Measurements from ENCODE around the gene SLC6A11.

The SLC6A11 gene

DNA sequence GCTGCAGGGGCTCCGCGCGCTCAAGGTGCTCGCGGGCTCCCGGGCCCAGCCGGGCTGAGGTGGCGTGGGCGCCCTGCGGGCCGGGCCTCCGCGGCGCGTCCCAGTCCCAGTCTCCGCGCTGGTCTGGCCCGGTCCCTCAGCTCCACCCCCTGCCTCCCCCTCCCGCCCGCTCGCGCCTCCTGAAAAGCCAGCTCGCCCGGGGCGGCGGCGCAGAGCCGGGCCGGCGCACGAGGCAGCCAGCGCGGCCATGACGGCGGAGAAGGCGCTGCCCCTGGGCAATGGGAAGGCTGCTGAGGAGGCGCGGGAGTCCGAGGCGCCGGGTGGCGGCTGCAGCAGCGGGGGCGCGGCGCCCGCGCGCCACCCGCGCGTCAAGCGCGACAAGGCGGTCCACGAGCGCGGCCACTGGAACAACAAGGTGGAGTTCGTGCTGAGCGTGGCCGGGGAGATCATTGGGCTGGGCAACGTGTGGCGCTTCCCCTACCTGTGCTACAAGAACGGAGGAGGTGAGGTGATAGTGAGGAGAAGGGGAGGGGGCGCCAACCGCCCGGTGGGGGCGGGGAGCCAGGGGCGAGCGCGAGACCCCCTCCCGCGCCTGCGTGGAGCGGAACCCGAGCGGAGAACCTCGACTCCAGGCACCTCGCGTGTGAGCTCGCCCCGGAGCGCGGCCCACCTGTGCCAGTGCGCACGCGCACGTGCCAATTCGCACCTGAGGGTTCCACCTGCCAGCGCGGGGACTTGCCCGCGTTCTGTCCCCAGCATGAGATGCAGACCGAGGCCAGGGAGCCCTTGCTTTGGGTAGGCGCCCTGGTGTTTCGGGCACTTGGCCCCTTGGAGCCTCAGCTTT lies at the start of gene SLC6A11:
Gene SLC6A11 (plus strand): TSS at position 210 of the 844 bp plus-strand sequence. CDS start 38 bp downstream, at position 248.
- DNase-seq: no peak

DNA sequence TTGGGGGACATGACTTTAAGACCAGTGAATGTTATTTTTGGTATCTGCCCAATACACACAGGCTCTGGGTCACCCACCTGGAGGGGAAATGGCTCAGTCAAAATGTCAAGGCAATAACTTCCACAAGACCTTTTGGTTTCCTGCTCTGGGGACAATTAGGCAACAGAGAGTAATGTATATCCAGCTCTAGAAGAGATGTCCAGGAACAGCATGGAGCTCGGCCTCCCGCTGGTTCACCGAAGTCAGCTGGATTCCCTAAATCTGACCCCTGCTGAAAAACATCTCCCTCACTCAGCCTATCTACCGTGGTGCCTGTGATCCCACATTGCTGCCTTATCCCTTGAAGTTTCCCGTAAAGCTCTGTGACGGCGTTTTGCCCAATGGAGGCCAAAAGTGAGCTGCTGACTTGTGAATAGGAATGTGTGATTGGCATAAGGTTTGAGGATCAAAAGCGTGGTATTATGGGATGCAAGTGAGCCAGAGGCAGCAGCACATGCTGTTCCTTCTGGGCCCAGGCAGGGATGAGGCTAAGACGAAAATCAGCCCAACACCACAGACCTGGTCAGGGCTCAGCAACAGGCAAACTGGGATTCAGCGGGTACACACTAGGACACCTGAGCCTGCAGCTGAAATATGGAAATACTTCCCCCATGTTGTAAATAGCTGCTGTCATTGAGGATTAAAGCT lies 47.2 kb upstream of the SLC6A11 start:
- DNase-seq: no peak

DNA sequence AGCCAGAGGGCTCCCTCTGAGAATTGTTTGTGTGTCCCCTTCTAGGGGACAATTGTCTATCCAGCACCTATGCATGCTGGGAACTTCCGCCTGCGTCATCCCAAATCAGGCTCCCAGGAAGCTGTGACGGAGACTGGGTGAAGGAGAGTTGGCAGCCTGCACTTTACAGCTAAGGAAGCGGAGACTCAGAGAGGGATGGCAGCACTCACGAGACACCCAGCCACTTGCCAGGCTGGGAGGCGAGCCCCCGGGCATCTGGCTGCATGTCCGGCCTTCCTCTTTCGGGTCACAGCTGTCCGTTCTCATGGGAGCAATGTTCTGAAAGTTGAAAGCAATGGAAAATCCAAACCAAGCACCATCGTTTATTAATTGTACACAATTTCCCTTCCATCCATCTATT lies 45.5 kb upstream of the SLC6A11 start:
- DNase-seq: no peak

DNA sequence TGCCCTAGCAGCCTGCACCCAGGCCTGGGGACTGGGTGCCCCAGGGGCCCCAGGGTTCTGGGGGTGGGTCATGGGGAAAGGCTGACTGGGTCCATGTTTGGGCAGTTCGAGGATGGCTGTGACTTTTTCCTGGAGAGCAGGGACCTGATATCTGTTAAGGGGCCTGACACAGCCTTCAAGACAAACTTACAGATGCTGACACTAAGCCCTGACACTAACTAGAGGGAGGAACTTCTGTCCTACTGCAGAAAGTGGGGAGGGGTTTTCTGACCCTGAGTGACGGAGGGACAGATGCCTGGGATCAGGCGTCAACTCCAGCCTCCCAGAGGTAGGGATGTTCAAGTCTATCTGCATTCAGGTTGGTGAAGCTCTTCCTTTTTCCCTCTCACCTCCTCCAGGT lies 45.0 kb upstream of the SLC6A11 start:
- no peak for DNase-seq

DNA sequence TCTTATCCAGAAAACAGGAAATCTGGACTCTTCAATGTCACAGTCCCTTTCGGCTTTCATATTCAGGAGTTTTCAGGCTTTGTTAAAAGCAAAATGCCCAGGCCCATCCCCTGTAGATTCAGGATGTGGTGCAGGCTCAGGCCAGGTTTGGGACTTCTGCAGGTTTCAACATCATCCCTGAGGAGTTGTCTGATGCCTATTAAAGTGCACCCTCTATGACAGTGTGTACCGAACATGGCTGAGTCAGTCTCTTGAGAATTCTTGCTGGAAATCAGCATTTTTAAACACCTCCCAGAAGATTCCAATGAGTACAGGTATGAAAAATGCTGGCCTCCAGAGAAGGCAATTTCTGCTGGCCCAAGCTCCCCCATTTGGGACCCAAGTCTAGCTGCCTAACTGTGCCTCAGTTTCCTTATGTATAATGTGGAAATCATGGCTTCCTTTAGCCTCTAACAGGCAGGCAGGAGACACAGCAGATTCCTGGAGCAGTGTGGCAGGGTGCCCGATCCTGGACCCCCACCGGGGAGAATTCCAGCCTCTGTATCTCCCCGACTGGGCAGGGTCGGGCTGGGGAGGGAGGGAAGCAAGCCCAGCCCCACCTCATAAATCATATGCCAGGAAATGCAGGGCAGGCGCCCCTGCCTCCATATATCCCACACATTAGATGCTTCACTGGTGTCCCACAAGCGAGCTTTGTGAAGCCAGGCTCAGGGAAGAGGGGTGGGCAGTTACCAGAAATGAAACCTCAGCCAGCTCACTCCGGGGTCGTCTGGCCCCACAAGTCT lies 44.4 kb upstream of the SLC6A11 start:
- DNase-seq: no peak

DNA sequence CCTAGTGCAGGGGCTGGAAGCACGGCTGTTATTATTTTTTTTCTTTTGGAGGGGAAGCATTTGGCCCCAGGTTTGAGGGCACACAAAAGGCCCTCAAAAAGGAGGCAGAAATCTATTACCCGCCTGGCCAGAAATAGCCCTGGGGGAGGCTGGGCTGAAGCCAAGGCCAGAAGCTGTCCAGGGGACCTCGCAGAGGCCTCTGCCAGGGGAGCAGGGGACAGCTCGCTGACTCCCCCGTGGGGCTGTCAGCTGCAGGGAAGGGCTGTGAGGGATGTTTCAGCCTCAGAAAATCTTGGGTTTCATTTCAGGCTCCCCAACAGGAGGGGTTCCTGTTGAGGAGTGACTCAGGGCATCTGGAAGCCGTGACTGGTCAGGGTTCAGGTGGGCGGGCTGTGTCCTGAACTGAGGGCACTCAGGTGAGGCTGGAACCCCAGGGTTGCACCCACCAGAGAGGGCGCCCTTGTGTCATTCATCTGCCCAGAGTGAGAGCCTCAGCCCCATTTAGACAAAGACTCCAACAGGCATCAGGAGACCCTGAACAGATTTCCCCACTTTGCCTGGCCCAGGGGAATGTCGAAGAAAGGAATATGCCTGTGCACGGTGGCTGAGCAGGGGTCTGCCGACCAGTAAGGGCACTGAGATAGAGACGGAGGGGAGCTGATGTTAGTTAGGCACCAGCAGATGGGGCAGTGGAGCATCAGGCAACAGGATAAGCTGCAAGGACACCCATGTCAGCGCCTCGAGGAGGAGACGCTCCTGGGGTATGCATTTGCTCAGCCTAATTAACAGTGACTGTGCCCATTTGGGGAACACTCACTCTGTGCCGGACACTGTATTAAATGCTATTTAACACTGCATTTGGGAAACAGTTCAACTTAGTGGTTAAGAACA lies 43.5 kb upstream of the SLC6A11 start:
- no peak for DNase-seq

DNA sequence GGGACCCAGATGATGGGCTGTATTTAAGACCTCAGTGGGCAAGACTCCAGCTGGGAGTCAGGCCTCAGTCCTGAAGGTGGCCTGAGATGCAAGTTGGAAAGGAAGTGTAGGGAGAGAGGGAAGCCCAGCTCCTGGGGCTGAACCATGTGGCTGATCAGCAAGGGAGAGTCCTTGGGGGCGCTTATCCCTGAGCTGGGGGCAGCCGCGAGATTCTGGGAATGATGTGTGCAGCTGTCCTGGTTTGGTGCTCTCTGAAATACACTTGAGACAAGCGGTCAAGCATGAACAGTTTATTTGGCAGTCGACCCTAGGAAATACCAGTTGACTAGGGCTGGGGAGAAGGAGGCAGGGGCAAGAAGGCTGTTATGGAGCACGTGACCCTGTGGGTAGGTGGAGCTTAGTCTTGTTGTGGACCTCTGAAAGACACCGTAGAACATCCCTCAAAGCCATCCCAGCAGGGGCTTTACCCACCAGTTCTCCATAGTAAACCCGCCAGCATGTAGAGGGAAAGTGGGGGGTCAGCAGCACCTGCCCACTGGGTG lies 41.8 kb upstream of the SLC6A11 start:
- DNase-seq: no peak

DNA sequence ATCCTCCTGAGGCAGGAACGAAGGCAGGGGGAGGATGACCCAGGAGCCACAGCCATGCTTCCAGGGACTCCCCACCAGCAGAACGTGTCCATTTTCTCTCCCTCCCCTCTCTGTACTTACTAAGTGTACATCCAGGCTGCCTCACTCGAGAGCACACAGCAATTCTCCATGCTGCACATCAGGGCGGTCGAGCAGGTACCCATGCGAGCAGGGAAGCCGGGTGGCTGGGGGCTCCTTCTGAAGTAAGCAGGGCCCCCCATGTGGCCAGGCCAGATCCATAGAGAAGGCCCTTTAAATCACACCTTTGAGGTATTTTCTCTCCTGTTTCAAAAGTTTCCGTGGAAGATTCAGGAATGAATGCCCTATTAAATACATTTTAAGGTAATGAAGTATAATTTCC lies 41.2 kb upstream of the SLC6A11 start:
- DNase-seq: no peak

DNA sequence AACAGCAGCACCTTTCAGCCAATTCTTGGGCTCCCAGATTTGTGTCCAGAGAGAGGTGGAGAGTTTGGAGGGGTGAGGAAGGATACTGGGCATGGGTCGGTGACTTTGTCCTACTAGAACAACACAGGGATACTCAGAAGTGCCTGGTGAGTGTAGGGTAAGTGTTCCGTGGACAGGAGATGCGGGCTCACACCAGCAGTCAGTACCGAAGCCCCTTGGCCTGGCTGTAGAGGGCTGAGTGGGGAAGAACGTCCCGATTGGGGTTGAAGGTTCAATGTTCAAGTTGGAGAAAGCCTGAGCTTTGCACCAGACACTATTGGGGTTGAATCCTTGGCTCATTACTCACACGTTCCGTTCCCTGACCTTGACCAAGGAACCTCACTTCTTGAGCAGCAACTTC lies 40.8 kb upstream of the SLC6A11 start:
- DNase-seq: no peak

DNA sequence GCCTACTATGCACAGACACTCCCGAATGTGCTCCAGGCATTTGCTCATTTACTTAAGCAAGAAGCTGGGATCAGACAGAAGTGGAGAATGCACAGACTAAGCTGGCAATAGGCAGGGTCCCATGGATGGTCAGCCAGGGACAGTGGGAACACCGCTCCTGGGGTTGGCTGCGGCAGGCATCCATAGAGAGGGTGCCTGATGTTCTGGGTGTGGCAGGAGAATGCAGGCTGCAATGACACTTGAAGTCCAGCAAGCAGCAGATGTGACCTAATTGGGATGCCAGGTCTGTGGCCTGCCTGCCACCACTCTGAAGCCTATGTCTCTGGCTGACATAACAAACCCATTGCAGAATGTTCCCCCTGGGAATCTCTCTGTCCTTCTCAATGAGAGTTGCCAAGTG lies 40.2 kb upstream of the SLC6A11 start:
- DNase-seq: no peak

DNA sequence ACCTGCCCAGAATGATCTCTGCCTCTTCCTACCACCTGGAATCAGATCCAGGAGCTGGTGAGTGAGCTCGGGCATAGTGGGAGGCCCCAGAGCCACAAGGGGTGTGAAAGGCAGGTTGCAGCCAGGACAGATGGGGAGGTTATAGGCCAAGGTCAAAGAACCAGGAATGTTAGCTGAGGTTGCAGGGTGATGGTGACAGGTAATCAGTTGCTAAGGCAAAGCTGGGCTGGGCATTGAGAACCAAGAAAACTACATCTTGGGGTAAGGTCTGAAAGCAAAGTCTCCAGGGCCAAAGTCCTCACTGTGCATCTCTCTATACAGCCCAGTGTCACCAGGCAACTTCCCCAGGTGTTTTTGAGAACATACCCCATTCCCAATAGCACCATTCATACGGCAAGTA lies 38.4 kb upstream of the SLC6A11 start:
- DNase-seq: no peak

DNA sequence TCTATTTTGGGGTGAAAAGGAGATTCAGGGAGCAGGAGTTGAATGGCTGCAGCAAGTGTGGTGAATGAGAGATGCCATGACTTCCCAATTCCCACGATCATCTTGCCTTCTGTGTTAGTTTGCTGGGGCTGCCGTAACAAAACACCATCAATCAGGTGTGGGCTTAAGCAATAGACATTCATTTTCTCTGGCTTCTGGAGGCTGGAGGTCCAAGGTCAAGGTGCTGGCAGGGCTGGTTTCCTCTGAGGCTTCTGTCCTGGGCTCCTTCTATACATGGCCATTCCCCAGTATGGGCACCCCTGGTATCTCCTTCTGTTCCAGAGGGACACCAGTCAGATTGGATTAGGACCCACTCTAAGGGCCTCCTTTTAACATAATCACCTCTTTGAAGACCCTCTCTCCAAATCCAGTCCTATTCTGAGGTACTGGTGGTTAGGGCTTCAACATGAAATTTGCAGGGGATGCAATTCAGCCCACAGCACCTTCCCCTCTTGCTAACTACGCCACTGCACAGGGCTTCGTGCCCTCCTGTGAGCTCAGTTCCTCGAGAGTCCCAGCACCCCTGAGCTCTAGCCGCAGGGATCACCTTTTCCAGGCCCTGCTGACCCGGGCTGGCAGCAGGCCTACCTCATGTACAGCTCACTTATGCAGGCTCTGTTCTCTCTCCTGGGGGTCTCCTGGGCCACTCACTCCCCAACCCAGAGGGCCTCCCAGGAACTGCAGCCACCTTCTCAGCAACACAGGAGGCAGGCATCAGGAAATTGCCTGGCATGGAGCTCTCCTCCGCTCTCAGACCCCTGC lies 37.3 kb upstream of the SLC6A11 start:
- no peak for DNase-seq

DNA sequence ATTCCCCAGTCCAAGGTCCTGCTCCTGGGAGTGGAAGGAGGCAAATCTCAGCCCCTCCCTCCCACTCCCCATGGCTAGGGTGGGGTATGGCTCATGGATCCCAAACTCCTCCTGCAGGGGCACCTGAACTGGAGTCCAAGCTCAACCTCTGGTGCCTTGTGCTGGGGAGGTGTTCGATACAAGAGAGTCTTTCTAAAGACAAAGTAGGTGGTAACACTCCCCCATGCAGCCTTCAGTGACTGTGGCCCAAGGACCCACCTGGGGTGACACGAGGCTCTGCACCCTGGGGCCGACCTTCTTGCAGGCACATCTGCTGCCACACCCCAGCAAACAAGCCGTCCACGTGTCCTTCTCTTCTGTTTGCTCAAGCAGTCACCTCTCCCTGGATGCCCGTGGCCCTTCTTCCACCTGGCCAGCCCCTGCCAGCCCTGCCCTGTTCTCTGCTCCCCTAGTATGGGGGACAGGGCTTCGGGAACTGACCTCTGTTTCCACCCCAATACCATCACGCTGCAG lies 36.7 kb upstream of the SLC6A11 start:
- no peak for DNase-seq

DNA sequence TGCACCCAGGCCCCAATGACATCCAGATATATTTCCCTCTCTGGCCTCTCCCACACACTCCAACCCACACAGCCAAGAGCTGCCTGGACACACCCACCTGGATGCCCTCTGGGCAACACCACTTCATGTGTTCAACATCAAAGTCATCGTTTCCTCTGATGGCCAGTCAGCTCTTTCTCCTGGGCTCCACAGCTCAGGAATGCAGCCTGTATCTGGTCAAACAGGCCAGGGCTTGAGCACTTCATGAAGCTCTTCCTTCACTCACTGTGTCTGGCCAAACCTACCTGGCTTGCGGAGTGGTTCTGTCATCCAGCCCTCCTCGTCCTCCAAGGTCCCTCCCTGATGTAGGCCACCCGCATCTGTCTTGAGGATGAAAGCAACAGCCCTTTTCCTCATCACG lies 35.8 kb upstream of the SLC6A11 start:
- no peak for DNase-seq

DNA sequence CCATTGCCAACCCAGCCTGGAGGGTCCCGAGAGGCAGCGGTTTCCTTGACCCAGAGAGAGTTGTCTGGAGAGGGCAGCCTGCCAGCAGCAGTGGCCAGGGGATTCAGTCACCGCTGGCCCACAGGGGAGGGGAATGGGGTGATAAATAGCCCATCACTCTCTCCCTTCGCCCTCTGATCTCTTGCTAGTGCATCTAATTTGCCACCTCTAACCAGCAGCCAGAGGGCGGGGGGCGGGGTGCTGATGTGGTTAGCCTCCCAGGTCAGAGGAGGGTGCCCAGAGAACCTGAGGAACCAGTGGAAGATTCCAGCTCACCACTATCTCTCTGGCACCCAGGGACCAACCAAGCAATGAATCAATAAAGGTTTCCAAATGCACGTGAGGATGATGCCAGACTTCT lies 35.1 kb upstream of the SLC6A11 start:
- DNase-seq: no peak

DNA sequence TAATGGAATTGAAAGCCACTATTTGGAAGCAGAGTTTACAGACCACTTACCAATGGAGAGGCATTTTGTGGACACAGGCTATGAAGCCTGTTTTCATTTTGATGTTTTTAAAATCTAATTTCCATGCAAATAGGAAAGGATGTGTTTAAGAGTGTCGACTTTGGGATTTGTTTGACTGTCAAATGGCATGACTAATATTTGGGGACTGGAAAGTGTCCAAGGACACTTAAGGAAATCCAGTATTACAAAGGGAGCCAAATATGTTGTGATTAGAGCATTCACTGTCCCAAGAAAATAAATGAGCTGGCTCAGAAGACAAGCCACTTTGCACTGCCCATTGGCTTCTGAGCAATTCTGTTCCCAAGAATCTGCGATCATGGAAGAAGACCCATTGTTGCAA lies 34.0 kb upstream of the SLC6A11 start:
- no peak for DNase-seq

DNA sequence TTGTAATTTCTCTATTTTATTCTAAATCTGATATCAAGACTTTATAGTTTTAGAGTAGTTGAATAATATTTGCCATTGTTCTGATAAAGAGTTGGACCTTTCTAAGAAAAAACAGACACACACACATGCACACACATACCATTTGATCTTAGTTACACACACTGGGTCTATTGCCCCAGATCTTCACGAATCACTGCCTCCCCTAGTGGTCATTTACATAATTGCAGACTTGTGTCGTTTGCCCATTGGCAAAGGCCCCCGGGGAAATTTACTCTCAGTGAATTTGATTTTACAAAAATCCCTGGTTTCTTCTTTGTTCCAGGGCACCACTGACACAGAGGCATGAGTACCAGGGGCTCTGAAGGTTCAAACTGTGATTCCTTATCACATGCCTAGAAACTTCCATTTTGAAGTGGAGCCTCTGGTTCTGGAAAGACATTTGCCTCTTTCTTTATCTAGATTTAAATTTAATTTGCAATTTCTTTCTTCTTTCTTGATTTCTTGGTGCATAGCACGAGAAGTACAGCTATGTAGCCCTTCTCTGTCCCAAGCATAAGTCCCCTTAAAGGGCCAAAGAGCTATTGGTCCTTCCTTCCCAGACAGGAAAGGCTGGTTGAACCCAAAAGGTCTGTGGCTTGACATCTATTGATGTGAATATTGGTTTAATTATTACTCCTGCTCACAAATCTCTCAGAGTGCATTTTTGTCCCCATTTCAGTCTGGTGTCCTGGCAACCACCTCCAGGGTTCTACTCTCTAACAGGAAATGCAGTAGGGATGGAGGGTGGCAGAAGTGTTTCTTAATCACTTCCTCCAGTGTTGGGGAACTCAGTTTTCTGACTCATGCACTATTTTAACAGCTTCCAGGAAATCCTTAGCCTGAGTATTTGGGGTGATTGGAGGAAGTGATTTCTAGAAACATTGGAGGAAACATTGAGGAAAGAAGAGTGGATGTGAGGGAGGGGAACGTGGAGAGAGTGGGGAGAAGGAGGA lies 32.4 kb upstream of the SLC6A11 start:
- peak; percentile 70 for DNase-seq

DNA sequence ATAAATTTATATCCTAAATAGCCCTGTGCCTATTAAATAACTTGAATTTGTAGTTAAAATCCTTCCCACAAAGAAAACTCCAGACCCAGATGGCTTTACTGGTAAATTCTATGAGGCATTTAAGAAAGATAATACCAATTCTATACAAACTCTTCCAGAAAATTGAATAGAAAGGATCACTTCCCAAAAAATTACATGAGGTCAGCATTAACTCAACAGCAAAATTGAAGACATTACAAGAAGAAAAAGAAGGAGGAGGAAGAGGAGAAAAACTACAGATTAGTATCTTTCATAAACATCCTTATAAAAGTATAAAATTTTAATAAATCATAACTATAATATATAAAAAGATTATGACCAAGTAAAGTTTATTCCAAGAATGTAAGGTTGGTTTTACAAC lies 29.4 kb upstream of the SLC6A11 start:
- no peak for DNase-seq

DNA sequence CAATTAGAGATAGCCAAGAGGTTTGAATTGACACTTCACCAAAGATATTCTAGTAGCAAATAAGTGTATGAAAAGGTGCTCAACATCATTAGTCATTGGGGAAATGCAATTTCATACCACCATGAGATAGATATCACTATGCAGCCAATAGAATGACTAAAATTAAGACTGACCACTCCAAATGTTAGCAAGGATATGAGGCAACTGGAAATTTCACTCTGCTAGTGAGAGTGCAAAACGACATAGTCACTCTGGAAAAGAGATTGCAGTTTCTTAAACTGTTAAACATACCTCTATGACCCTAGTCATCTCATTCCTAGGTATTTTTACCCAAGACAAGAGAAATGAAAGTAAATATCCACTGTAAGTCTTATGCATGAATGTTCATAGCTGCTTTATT lies 27.6 kb upstream of the SLC6A11 start:
- no peak for DNase-seq

DNA sequence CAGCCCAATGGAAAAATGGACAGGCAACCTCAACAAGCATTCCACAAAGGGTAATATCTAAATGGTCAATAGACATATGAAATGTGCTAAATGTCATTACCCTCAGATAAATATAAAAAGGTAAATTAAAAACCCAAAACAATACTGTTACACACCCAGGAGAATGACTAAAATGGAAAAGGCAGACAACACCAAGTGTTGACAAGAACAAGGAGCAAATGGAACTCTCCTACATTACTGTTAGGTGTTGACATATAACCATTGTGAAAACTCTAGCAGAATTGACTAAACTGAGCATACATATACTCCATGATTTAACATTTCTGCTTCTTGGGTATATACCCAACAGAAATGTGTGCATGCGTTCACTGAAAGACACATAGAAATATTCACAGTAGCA lies 25.3 kb upstream of the SLC6A11 start:
- DNase-seq: no peak
